RKO (cell line): ENCODE results near the gene CSTPP1.

Experiments
- DNase-seq: peaks from one replicate; pipeline ENCODE4 v3.0.0-alpha.2; 2016; ENCODE audit warnings: low spot score

The CSTPP1 gene

GRCh38 chr11:47132981-47133380 is 196.4 kb downstream of the CSTPP1 start:
- DNase-seq = no peak

GRCh38 chr11:47136327-47136726 is 199.8 kb downstream of the CSTPP1 start:
- no peak for DNase-seq

DNA sequence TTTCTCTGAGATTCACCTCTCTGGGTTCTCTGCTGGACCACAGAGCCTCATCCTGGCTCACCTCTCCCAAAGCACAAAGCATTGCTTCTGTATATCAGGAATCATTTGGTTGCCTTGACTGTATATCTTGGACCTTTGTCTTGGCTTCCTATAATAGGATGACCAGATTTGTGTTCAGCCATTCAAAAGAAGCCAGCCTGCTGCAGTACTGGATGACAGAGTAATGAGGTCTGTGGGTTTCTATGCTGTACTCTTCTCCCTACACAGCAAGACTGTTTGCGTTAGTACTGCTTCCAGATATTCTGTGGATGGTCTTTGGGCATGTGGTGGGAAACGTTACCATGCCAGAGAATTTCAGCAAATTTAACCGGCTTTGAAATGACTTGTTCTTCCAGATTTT is 200.4 kb downstream of the CSTPP1 start:
- no peak for DNase-seq

DNA sequence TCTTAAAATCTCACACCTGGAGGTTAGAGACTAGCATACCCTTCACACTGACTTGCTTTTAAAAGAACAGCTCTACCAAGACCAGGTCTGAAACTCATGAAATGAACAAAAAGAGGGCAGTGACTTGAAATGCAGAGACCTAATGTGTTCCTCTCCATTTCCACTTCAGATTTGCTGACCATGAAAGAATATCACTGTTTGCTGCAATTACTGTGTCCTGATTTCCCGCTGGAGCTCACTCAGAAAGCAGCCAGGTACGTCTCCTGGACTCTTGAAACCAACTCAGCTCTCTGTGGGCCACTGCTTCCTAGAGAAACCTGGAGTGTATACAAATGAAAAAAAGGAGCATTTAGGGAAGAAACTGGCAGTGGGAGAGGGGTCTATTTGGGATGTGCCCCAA is 200.9 kb downstream of the CSTPP1 start:
- no peak for DNase-seq

GRCh38 chr11:47139878-47140277 is 203.3 kb downstream of the CSTPP1 start:
- no peak for DNase-seq

DNA sequence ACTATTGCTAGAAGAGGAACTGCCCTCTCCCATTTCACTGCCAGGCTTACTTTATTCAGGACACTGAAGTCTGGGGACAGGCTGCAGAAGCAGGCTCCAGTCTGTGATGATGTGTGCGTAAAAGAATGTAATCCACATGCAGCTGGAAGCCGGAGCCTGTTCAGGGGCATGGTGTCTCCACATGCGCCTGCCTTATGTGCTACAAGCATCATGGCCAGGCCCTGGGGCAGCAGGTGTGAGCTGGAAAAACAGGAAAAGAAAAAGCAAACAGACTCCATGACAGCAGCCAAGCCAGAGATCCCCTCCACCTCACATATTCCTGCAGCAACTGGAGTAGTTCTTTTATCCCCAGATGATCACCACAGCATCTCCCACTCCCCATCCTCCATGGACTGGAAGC is 206.8 kb downstream of the CSTPP1 start:
- no peak for DNase-seq

DNA sequence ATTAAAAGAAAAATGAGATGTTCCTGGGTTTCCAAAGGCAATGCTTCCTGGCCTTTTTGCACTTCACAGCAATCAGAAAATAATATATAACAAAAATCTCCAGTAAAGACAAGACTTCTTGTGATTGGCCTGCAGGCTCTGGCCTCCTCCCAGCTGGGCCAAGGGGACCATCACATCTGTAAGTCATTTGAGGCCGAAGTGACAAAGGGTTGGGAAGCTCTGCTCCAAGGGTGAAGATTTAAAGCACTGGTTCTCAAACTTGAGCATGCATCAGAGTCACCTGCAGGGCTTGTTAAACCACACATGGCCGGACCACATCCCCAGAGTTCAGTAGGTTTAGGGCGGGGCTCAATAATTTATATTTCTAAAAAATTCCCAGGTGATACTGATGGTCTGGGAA is 208.0 kb downstream of the CSTPP1 start:
- no peak for DNase-seq

GRCh38 chr11:47147250-47147649 is 210.7 kb downstream of the CSTPP1 start:
- no peak for DNase-seq

- DNase-seq = no peak
These were observed 211.1 kb downstream of the CSTPP1 start for GRCh38 chr11:47147681-47148080.

- DNase-seq = no peak
These were observed 211.7 kb downstream of the CSTPP1 start for GRCh38 chr11:47148270-47148669.

GRCh38 chr11:47148903-47149531 is 212.5 kb downstream of the CSTPP1 start:
- no peak for DNase-seq

DNA sequence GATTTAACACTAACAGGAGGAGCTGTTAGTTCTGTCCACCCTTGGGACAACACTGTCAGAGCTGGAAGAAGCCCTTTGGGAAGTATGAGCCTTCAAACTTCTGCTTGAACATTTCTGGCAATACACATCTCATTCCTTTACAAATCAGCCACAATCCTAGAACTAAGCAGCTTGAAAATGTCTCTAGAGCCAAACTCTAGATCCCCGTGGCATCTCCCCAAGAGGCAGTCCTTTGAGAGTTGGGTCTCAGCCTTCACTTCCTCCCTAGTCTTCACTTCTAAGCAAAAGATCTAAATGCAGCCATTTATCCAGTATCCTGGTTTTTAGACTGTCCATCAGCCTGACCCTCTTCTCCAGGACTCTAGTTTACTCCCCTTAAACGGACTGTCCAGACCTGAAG is 213.2 kb downstream of the CSTPP1 start:
- no peak for DNase-seq

- DNase-seq = no peak
These were observed 215.8 kb downstream of the CSTPP1 start for GRCh38 chr11:47152126-47152952.

- peak; percentile 82 for DNase-seq
These were observed 216.7 kb downstream of the CSTPP1 start for GRCh38 chr11:47152953-47153950.

- no peak for DNase-seq
These were observed 218.3 kb downstream of the CSTPP1 start for GRCh38 chr11:47154616-47155570.

DNA sequence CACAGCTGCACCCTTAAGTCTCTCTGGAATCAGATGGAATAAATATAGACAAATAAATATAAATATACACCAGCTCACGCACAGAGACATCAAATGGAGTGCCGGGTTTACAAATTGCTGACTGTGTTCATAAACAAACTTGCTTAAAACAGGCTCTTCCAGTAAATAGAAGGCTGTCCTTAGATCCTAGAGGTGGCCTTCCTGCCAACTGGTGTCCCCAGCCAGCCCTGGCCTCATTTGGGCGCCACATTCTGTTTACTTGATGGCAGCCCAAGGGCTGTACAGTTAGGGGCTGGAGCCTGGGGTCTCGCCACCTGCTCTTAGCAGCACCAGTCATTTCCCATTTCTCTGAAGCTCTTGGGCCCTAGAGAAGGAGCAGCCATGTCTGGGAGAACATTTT is 219.3 kb downstream of the CSTPP1 start:
- no peak for DNase-seq

DNA sequence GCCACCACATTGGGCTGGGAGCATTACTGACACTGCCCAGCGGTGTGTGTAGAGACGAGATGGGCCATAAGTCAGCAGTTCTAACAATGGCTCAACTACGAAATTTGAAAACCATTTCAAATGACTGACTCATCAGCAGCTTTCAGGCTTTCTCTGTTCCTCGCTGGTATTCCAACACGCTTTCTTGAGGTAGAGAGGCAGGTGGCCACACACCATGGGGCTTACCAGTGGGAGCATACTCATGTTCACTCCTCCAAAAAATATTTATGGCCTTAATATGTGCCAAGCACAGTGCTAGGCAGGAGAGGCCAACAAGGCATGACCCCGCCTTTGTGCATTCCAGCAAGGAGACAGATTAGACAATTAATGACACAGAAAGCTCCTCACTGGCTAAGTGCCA is 219.8 kb downstream of the CSTPP1 start:
- DNase-seq = no peak

DNA sequence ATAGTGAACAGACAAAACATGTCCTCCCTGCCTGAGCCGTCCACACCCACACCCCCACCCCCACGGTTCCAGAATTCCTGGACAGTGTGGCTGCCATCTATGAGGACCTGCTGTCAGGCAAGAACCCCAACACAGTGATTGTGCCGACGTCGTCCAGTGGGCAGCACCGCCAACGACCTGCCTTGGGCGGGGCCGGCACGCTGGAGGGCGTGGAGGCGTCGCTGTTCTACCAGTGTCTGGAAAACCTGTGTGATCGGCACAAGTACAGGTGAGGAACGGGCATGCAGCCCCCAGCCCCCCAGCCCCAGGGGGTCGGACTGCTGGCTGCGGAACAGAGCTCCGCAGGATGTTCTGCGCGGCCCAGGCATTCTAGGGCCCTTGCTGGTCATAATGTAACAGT is 220.4 kb downstream of the CSTPP1 start:
- no peak for DNase-seq

GRCh38 chr11:47157805-47158204 is 221.2 kb downstream of the CSTPP1 start:
- DNase-seq = no peak

DNA sequence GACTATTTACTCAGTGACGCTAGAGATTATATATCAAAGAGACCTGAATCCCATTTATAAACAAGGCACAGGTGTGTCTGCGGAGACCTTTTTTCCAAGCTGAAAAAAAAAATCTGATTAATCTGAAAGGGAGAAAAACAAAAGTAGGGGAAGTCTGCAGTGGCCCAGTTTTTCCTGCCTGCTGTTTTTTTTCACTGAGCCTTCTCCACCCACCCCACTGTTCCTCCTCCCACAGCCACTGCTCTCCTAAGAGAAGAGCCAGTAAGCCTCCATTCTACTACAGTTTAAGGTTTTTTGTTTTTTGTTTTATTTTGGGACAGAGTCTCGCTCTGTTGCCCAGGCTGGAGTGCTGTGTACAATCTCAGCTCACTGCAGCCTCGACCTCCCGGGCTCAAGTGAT is 221.7 kb downstream of the CSTPP1 start:
- DNase-seq = no peak

DNA sequence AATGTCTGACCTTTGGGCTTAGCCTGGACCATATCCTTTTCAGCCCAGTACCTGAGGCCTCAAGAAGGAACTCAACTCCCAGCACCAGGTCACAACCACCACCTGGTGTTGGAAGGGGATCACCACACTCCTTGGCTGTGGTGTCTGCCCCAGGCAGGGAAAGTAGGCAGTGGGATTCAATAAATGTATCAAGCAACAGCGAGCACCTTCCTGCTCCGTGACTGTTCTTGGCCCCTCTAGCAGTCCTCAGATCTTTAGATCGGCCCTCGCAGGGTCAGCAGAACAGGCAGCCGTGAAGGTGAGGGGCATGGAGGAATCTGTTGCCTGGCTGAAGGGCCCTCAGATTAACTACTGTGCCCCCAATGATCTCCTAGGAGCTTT is 224.2 kb downstream of the CSTPP1 start:
- DNase-seq = no peak
